Mucosa of descending colon (tissue), 3 donors: ENCODE measurements around the gene SOBP. TPM values are rescaled to one million over a fixed set of nuclear protein-coding genes. Genes with fewer than 3 reads are reported as not detected.

Source experiments
- ATAC-seq: fragments of 200-7000 bp; cut with Tn5 transposase; one replicate; pipeline ENCODE4 v1.9.1; 2020; ENCODE audit warnings: mild to moderate bottlenecking, moderate library complexity
- DNase-seq, 3 donors: peaks; one replicate each; pipeline ENCODE4 v3.0.0-alpha.2; 2020
- H3K36me3 ChIP-seq: fragments of 200-600 bp; one replicate; pipeline ENCODE4 v1.8.0; 2021; ENCODE audit warnings: low read depth, mild to moderate bottlenecking
- H3K4me1 ChIP-seq: fragments of 200-600 bp; one replicate; pipeline ENCODE4 v1.8.0; 2021; ENCODE audit warnings: low read depth, mild to moderate bottlenecking
- H3K4me3 ChIP-seq: fragments of 200-600 bp; one replicate; pipeline ENCODE4 v1.8.0; 2021; ENCODE audit warnings: mild to moderate bottlenecking
- H3K9me3 ChIP-seq: fragments of 200-600 bp; one replicate; pipeline ENCODE4 v1.8.0; 2021; ENCODE audit warnings: mild to moderate bottlenecking
- CTCF ChIP-seq: fragments of 200-600 bp; IDR thresholded peaks from one replicate; pipeline ENCODE4 v1.8.0; 2022; ENCODE audit warnings: antibody characterized with exemption, mild to moderate bottlenecking
- intact Hi-C, 2 donors: fragments of 100-400 bp; cut with DNase I in 1 of 2; cut with micrococcal nuclease in 1 of 2; formaldehyde crosslinking; loops; one replicate each; pipeline versions ENCODE4 v1.11.0 to v1.11.1; 2022; cut with DNase I, micrococcal nuclease
- total RNA-seq, 3 donors: library from RNA; stranded (reverse); fragmentation: NEBNext Ultra II Directional in 2 of 3; extraction: Animal tissue kit (Norgen Biotek cat#: 25700) in 2 of 3; gene quantifications; one replicate each; pipeline versions ENCODE4 v1.2.1 to v1.2.4, GENCODE V29; 2021 to 2023
- donor health status: DM: no; HTN: no; CAD: no; lungs with moderate emphysema.
- donor health status: DM: no; HTN: no; CAD: no.
- donor health status: DM: no; HTN: yes; CAD: no.

SOBP gene
- total RNA-seq, 3 donors from 2014 or later, result 1.2 to 31.5 (median 2.5) TPM

GRCh38 chr6:107496892-107497684 is 7.2 kb downstream of the SOBP start:
- intact Hi-C loops, result no loop called here
- DNase-seq (no peak), ATAC-seq (no peak)
- Histone ChIP-seq H3K4me3 (no peak overlapping the region), H3K9me3 (no peaks in the 10 kb centered on the region), H3K36me3 (no peaks in the 10 kb centered on the region), H3K4me1 (peaks cover 2% of the 10 kb centered on the region)
- TF ChIP-seq CTCF, result no peak

GRCh38 chr6:107504270-107505026 is 14.5 kb downstream of the SOBP start:
- no peak for DNase-seq
- TF ChIP-seq CTCF, result no peak
- H3K4me3 ChIP-seq, result no peak overlapping the region
- intact Hi-C loops, result no loop called here
- no peaks in the 10 kb centered on the region for H3K9me3 ChIP-seq
- H3K36me3 ChIP-seq, result no peaks in the 10 kb centered on the region
- ATAC-seq, result no peak
- no peaks in the 10 kb centered on the region for H3K4me1 ChIP-seq

- Histone ChIP-seq H3K4me1 (no peaks in the 10 kb centered on the region), H3K9me3 (no peaks in the 10 kb centered on the region), H3K36me3 (no peaks in the 10 kb centered on the region), H3K4me3 (no peak overlapping the region)
- ATAC-seq, result peak; percentile 48
- TF ChIP-seq CTCF, result no peak
- no peak for DNase-seq
- intact Hi-C loops, result no loop called here
These were observed 16.2 kb downstream of the SOBP start for GRCh38 chr6:107506145-107506544.

GRCh38 chr6:107509506-107509905 is 19.6 kb downstream of the SOBP start:
- no peaks in the 10 kb centered on the region for H3K4me1 ChIP-seq
- H3K4me3 ChIP-seq, result no peak overlapping the region
- ATAC-seq, result no peak
- no peak for TF ChIP-seq CTCF
- no peaks in the 10 kb centered on the region for H3K9me3 ChIP-seq
- H3K36me3 ChIP-seq, result no peaks in the 10 kb centered on the region
- intact Hi-C loops, result no loop called here
- no peak for DNase-seq

GRCh38 chr6:107510108-107510507 is 20.2 kb downstream of the SOBP start:
- ATAC-seq (peak; percentile 79), DNase-seq (no peak)
- peaks cover under 1% of the 10 kb centered on the region for H3K9me3 ChIP-seq
- H3K36me3 ChIP-seq, result no peaks in the 10 kb centered on the region
- H3K4me1 ChIP-seq, result no peaks in the 10 kb centered on the region
- intact Hi-C loops, result no loop called here
- no peak for TF ChIP-seq CTCF
- H3K4me3 ChIP-seq, result no peak overlapping the region
